Duodenal mucosa (tissue), 2 donors: ENCODE results near the gene LRP4.
A peak's percentile ranks its signal among the peaks of the same experiment; 100 is the strongest.

Experiments used
- H3K27ac ChIP-seq: one replicate; pipeline ENCODE4 v1.7.0; 2013; ENCODE audit warnings: low read depth, low read length
- H3K27me3 ChIP-seq, 2 donors: one replicate each; pipeline ENCODE4 v1.7.0; 2013; ENCODE audit warnings: low read length in 2 of 2, control low read depth in 1 of 2; ENCODE audit not compliant: insufficient read depth in 2 of 2, control insufficient read depth in 1 of 2
- H3K36me3 ChIP-seq, 2 donors: one replicate each; pipeline ENCODE4 v1.7.0; 2013; ENCODE audit warnings: low read length in 2 of 2, control low read depth in 1 of 2; ENCODE audit not compliant: insufficient read depth in 2 of 2, control insufficient read depth in 1 of 2
- H3K4me1 ChIP-seq, 2 donors: one replicate each; pipeline ENCODE4 v1.7.0; 2013; ENCODE audit warnings: low read length in 2 of 2, control low read depth in 1 of 2; ENCODE audit not compliant: insufficient read depth in 2 of 2, control insufficient read depth in 1 of 2
- H3K4me3 ChIP-seq, 2 donors: one replicate each; pipeline ENCODE4 v1.7.0; 2013; ENCODE audit warnings: low read length in 2 of 2, low read depth in 1 of 2
- H3K9ac ChIP-seq, 2 donors: one replicate each; pipeline ENCODE4 v1.7.0; 2013; ENCODE audit warnings: low read length in 2 of 2, low read depth in 1 of 2
- H3K9me3 ChIP-seq, 2 donors: one replicate each; pipeline ENCODE4 v1.7.0; 2013; ENCODE audit warnings: low read length in 2 of 2, control low read depth in 1 of 2; ENCODE audit not compliant: control insufficient read depth in 1 of 2

LRP4 gene

GRCh38 chr11:46856605-46857343, 61.6 kb downstream of the LRP4 start:
- Histone ChIP-seq H3K4me3 (no peak overlapping the region), H3K36me3 (peaks cover 0 to 34% of the 10 kb centered on the region in 2 donors), H3K27me3 (no peaks in the 10 kb centered on the region), H3K9ac (no peak overlapping the region), H3K4me1 (no peaks in the 10 kb centered on the region), H3K9me3 (no peaks in the 10 kb centered on the region), H3K27ac (no peak overlapping the region)

DNA sequence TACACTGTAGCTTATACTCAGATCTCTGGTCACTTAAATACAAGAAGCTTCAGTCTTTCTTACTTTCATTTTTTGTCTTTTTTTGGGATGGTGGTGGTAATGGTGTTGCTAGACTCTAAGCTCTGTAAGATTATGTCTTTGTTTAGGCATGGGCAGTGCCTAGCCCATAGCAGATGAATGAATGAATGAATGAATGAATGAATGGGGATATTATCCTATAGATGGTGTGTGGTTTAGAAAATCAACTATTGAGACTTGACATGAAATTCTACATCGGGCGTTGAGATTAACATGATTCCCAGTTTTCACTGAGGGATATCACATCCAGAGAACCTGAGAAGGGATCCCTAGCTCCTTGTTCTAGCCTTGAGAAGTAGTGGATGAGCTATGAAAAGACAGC, 62.5 kb downstream of the LRP4 start:
- no peaks in the 10 kb centered on the region for H3K9me3 ChIP-seq
- peaks cover 0 to 29% of the 10 kb centered on the region in 2 donors for H3K36me3 ChIP-seq
- H3K4me3 ChIP-seq, result no peak overlapping the region
- no peak overlapping the region for H3K9ac ChIP-seq
- no peaks in the 10 kb centered on the region for H3K27me3 ChIP-seq
- H3K27ac ChIP-seq, result no peak overlapping the region
- no peaks in the 10 kb centered on the region for H3K4me1 ChIP-seq

DNA sequence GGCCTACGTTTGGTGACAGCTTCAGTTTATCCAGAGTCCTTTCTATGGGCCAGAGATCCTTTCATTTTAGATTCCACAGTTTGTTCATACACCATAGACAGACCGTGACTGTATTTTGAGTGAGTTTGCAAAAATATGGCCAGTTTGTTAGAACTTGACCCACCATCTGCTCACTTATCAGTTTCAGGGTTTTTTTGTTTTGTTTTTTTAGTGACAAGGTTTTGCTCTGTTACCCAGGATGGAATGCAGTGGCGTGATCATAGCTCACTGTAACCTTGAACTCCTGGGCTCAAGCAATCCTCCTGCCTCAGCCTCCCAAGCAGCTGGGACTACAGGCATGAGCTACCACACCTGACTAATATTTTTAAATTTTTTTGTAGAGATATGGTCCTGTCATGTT, 63.2 kb downstream of the LRP4 start:
- Histone ChIP-seq H3K4me3 (no peak overlapping the region), H3K27ac (no peak overlapping the region), H3K27me3 (no peaks in the 10 kb centered on the region), H3K4me1 (no peaks in the 10 kb centered on the region), H3K9ac (no peak overlapping the region), H3K36me3 (peaks cover 0 to 23% of the 10 kb centered on the region in 2 donors), H3K9me3 (no peaks in the 10 kb centered on the region)

DNA sequence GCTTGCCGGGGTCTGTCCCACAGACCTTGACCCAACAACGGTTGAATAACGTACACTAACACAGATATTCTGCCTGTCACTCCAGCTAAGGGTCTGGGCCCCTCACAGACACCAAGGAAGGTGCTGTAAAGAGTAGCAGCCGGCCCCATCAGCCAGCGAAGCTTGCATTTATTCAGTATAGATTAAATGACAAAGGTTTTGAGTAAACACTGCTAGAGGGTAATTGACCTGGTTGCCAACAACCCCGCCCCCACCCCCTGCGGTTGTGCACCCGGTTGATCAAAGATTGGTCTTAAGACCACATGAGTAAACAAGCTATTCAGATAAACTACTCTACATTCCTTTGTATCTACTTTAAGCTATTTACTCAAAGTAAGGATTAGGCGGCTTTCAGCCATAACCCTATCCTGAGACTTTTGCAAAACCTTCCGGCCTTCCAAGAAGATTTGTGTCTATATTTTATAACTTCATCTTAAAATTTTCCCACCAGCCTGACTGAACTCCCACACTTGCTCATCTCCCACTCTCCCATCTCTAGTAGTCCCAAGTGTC, 67.4 kb downstream of the LRP4 start:
- H3K36me3 ChIP-seq, result no peaks in the 10 kb centered on the region
- H3K9me3 ChIP-seq, result no peaks in the 10 kb centered on the region
- H3K4me3 ChIP-seq, result no peak overlapping the region
- H3K27me3 ChIP-seq, result no peaks in the 10 kb centered on the region
- peaks cover 4 to 6% of the 10 kb centered on the region in 2 donors for H3K4me1 ChIP-seq
- no peak overlapping the region for H3K27ac ChIP-seq
- no peak overlapping the region for H3K9ac ChIP-seq

DNA sequence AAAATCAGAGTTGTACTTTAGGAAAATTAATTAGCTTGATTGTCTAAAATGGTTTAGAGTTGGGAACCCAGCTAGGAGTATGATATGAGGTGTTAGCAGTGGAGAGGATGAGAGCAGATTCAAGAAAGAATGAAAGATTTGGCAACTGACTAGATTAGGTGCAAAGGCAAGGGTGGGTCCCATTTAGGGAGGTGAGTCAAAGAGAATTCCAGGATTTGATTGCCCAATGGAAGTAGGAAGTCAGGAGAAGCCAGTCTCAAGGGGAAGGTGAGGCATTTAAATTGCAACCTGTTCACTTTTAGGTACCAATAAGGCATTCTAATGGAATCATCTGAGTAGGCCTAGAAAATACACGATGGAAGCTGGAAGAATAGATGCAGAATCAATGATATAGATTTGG, 68.7 kb downstream of the LRP4 start:
- H3K9ac ChIP-seq, result no peak overlapping the region
- no peaks in the 10 kb centered on the region for H3K9me3 ChIP-seq
- peaks cover 7 to 12% of the 10 kb centered on the region in 2 donors for H3K4me1 ChIP-seq
- no peak overlapping the region for H3K27ac ChIP-seq
- no peak overlapping the region for H3K4me3 ChIP-seq
- H3K27me3 ChIP-seq, result no peaks in the 10 kb centered on the region
- no peaks in the 10 kb centered on the region for H3K36me3 ChIP-seq

GRCh38 chr11:46846510-46846830, 71.9 kb downstream of the LRP4 start:
- Histone ChIP-seq H3K27me3 (no peaks in the 10 kb centered on the region), H3K4me3 (peak overlapping the region; percentile 84 to 92), H3K36me3 (no peaks in the 10 kb centered on the region), H3K27ac (no peak overlapping the region), H3K4me1 (peaks cover 7 to 16% of the 10 kb centered on the region in 2 donors), H3K9me3 (no peaks in the 10 kb centered on the region), H3K9ac (peak overlapping the region; percentile 4 to 83)

GRCh38 chr11:46845740-46846509, 72.4 kb downstream of the LRP4 start, which contains the start of gene CKAP5:
TSS of gene CKAP5 (minus strand) at chr11:46846280. CDS start at chr11:46821231, 25,049 bp downstream.
- H3K27me3 ChIP-seq, result no peaks in the 10 kb centered on the region
- no peaks in the 10 kb centered on the region for H3K9me3 ChIP-seq
- peak within 1 kb of the TSS; percentile 71 to 83 for H3K9ac ChIP-seq
- H3K27ac ChIP-seq, result peak within 1 kb of the TSS; percentile 75
- peaks cover 7 to 16% of the 10 kb centered on the region in 2 donors for H3K4me1 ChIP-seq
- peaks cover 0 to 3% of the 10 kb centered on the region in 2 donors for H3K36me3 ChIP-seq
- peak within 1 kb of the TSS; percentile 84 to 92 for H3K4me3 ChIP-seq

DNA sequence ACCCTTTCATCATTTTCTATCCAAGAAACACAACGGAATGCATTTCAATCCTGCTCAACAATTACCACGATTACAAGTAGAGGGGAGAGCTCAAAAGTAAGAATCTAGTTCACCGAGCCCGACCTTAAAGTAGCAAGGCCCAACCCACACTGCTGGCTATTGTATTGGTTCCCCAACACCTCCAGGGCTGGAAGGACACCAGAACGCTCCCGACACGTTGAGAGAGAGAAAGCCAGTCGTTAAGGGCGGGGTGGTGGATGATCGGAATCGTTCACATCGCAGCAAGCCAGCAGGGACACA, 73.0 kb downstream of the LRP4 start:
- Histone ChIP-seq H3K27ac (peak overlapping the region; percentile 60), H3K27me3 (no peaks in the 10 kb centered on the region), H3K4me3 (peak overlapping the region; percentile 84 to 92), H3K4me1 (peaks cover 7 to 16% of the 10 kb centered on the region in 2 donors), H3K36me3 (peaks cover 0 to 3% of the 10 kb centered on the region in 2 donors), H3K9me3 (no peaks in the 10 kb centered on the region), H3K9ac (peak overlapping the region; percentile 71 to 83)

DNA sequence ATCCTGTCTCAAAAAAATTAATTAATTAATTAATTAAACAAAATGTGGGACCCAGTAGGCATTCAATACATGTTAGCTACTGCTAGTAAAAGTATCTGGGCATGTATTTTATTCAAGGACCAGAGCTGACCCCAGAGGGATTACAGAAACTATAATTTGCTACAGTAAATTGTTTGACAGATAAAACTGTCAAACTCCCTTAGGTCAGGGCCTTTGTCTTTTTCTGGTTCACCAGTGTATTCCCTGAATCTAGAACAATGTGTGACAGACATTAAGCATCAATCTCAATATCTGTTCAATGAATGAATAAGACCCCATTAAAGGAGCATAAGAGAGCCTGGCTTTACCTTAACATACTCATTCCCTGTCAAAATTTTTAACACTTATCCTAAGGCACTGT, 78.2 kb downstream of the LRP4 start:
- Histone ChIP-seq H3K4me3 (no peak overlapping the region), H3K27me3 (no peaks in the 10 kb centered on the region), H3K9ac (no peak overlapping the region), H3K4me1 (peaks cover 0 to 17% of the 10 kb centered on the region in 2 donors), H3K27ac (no peak overlapping the region), H3K36me3 (peaks cover 0 to 3% of the 10 kb centered on the region in 2 donors), H3K9me3 (no peaks in the 10 kb centered on the region)

DNA sequence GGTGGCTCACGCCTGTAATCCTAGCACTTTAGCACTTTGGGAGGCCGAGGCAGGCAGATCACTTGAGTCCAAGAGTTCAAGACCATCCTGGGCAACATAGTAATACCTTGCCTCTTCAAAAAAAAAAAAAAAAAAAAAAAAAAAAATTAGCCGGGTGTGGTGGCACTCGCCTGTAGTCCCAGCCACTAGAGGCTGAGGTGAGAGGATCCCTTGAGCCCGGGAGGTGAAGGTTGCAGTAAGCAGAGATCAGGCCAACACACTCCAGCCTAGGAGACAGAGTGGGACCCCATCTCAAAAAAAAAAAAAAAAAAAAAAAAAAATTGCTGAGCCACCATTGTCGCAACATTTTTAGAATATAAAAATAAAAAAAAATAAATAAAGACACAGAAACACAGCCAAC, 79.8 kb downstream of the LRP4 start:
- Histone ChIP-seq H3K4me1 (peaks cover 0 to 9% of the 10 kb centered on the region in 2 donors), H3K27me3 (no peaks in the 10 kb centered on the region)

More for the DNA sequence above, 79.8 kb downstream of the LRP4 start:
- Histone ChIP-seq H3K9ac (no peak overlapping the region), H3K27ac (no peak overlapping the region), H3K36me3 (peaks cover 0 to 3% of the 10 kb centered on the region in 2 donors), H3K4me3 (no peak overlapping the region), H3K9me3 (no peaks in the 10 kb centered on the region)
